Nephron progenitor cell (in vitro differentiated cells): ENCODE measurements around the gene SSRP1.

Experiments
- DNase-seq: peaks from one replicate; pipeline ENCODE4 v3.0.0; 2021
- H3K27ac Mint-ChIP-seq: 2 replicates; pipeline ENCODE4 v1.8.0; 2021; ENCODE audit warnings: mild to moderate bottlenecking, moderate library complexity, mixed read lengths
- H3K27me3 Mint-ChIP-seq: 2 replicates; pipeline ENCODE4 v1.8.0; 2021; ENCODE audit warnings: mild to moderate bottlenecking, low read depth, mixed read lengths; ENCODE audit not compliant: poor library complexity
- H3K36me3 Mint-ChIP-seq: 2 replicates; pipeline ENCODE4 v1.8.0; 2021; ENCODE audit warnings: low read depth, mixed read lengths
- H3K4me1 Mint-ChIP-seq: 2 replicates; pipeline ENCODE4 v1.8.0; 2021; ENCODE audit warnings: mixed read lengths
- H3K4me3 Mint-ChIP-seq: 2 replicates; pipeline ENCODE4 v1.8.0; 2021; ENCODE audit warnings: mild to moderate bottlenecking, moderate library complexity, mixed read lengths
- H3K9me3 Mint-ChIP-seq: 2 replicates; pipeline ENCODE4 v1.8.0; 2021; ENCODE audit warnings: mild to moderate bottlenecking, moderate library complexity, mixed read lengths
- CTCF ChIP-seq: fragments of 200-600 bp; sonication (generic); IDR thresholded peaks from 2 replicates; pipeline ENCODE4 v1.5.0; 2021; ENCODE audit warnings: antibody characterized with exemption

Gene SSRP1

GRCh38 chr11:57320067-57320718 is 15.5 kb downstream of the SSRP1 start:
- no peak for TF ChIP-seq CTCF
- Mint-ChIP-seq H3K4me1 (peaks cover 34% of the 10 kb centered on the region), H3K4me3 (no peak overlapping the region), H3K36me3 (peaks cover 25% of the 10 kb centered on the region), H3K27ac (no peak overlapping the region), H3K27me3 (no peaks in the 10 kb centered on the region), H3K9me3 (no peaks in the 10 kb centered on the region)
- DNase-seq, result no peak

- DNase-seq, result no peak
- TF ChIP-seq CTCF, result no peak
- H3K36me3 Mint-ChIP-seq, result peaks cover 29% of the 10 kb centered on the region
- H3K4me1 Mint-ChIP-seq, result peaks cover 27% of the 10 kb centered on the region
- no peaks in the 10 kb centered on the region for H3K27me3 Mint-ChIP-seq
- H3K4me3 Mint-ChIP-seq, result peak overlapping the region; percentile 49
- H3K9me3 Mint-ChIP-seq, result no peaks in the 10 kb centered on the region
- H3K27ac Mint-ChIP-seq, result peak overlapping the region; percentile 14
Observed at GRCh38 chr11:57318178-57318577, 17.5 kb downstream of the SSRP1 start.

GRCh38 chr11:57316017-57316416 is 19.7 kb downstream of the SSRP1 start:
- no peak for TF ChIP-seq CTCF
- no peak overlapping the region for H3K27ac Mint-ChIP-seq
- no peak for DNase-seq
- H3K27me3 Mint-ChIP-seq, result no peaks in the 10 kb centered on the region
- H3K4me1 Mint-ChIP-seq, result peaks cover 23% of the 10 kb centered on the region
- no peak overlapping the region for H3K4me3 Mint-ChIP-seq
- H3K9me3 Mint-ChIP-seq, result no peaks in the 10 kb centered on the region
- H3K36me3 Mint-ChIP-seq, result peaks cover 27% of the 10 kb centered on the region

GRCh38 chr11:57315491-57315890 is 20.2 kb downstream of the SSRP1 start:
- no peaks in the 10 kb centered on the region for H3K27me3 Mint-ChIP-seq
- peak; percentile 36 for DNase-seq
- H3K36me3 Mint-ChIP-seq, result peaks cover 21% of the 10 kb centered on the region
- H3K4me1 Mint-ChIP-seq, result peaks cover 23% of the 10 kb centered on the region
- H3K27ac Mint-ChIP-seq, result no peak overlapping the region
- no peak overlapping the region for H3K4me3 Mint-ChIP-seq
- no peak for TF ChIP-seq CTCF
- no peaks in the 10 kb centered on the region for H3K9me3 Mint-ChIP-seq

- Mint-ChIP-seq H3K4me3 (no peak overlapping the region), H3K9me3 (no peaks in the 10 kb centered on the region)
- no peak for DNase-seq
Observed at GRCh38 chr11:57314221-57314973, 21.3 kb downstream of the SSRP1 start.

More at GRCh38 chr11:57314221-57314973, 21.3 kb downstream of the SSRP1 start:
- Mint-ChIP-seq H3K27me3 (no peaks in the 10 kb centered on the region), H3K36me3 (peaks cover 26% of the 10 kb centered on the region), H3K27ac (peak overlapping the region; percentile 93), H3K4me1 (peaks cover 32% of the 10 kb centered on the region)
- TF ChIP-seq CTCF, result no peak
